Activated T-cell treated with anti-CD3 and anti-CD28 coated beads, Interleukin-2, amount 50 U/mL, for 24 hours (primary cell): Measurements from ENCODE around the gene BMP6.

Experiments used
- DNase-seq: peaks from one replicate; pipeline ENCODE4 v3.0.0-alpha.2; 2020
- H3K27ac Mint-ChIP-seq: 2 replicates; pipeline ENCODE4 v1.8.0; 2020; ENCODE audit warnings: mild to moderate bottlenecking, mixed read lengths
- H3K27me3 Mint-ChIP-seq: 2 replicates; pipeline ENCODE4 v1.8.0; 2020; ENCODE audit warnings: mixed read lengths
- H3K36me3 Mint-ChIP-seq: 2 replicates; pipeline ENCODE4 v1.8.0; 2020; ENCODE audit warnings: low read depth, mixed read lengths
- H3K4me1 Mint-ChIP-seq: 2 replicates; pipeline ENCODE4 v1.8.0; 2020; ENCODE audit warnings: low read depth, mixed read lengths
- H3K4me3 Mint-ChIP-seq: 2 replicates; pipeline ENCODE4 v1.8.0; 2020; ENCODE audit warnings: mild to moderate bottlenecking, moderate library complexity, mixed read lengths
- H3K9me3 Mint-ChIP-seq: 2 replicates; pipeline ENCODE4 v1.8.0; 2020; ENCODE audit warnings: mixed read lengths

Gene BMP6

DNA sequence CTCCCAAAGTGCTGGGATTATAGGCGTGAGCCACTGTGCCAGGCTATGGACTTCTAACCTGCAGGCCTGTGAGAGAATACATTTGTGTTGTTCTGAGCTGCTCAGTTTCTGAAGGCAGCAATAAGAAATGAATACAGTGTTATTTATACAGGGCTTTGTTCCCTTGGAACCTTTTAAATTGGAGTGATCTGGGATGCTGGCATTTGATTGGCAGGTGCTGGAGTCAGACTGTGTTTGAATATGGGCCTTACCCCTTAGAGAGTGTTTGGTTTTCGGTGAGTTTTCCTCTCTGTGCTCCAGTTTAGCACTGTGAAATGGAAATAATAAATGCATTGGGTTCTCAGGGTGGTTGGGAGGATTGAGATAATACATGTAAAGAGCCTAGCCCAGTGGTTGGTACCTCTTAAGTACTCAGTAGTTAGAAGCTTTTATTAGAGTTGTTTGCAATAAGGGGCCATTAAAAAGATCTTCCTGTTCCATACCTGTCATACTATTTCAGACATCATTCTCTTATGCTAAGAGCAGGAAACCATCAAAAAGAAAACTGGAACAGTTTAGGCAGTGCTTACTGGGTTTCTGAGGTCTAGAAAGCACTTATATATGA, 22.1 kb downstream of the BMP6 start:
- no peak for DNase-seq
- Mint-ChIP-seq H3K9me3 (no peaks in the 10 kb centered on the region), H3K27me3 (peaks cover 22% of the 10 kb centered on the region), H3K27ac (no peak overlapping the region), H3K4me1 (no peaks in the 10 kb centered on the region), H3K36me3 (no peaks in the 10 kb centered on the region), H3K4me3 (no peak overlapping the region)

DNA sequence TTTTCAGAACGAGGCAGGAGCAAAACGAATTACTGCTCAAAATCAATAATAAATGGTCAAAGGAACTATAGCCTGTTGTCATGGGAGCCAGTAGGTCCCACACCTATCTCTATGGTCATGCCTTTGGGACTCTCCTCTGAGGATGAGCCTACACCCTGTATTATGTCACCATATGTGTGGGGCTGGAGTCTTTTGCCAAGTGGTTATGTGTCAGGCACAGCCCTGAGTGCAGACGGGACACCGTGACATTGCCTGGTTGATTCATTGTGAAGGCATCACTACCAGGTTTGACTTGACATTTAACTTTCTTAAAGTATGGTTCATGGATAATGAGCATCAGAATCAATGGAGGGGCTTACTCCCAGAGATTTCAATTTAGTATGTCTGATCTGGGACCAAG, 23.6 kb downstream of the BMP6 start:
- Mint-ChIP-seq H3K9me3 (no peaks in the 10 kb centered on the region), H3K4me3 (no peak overlapping the region), H3K27ac (no peak overlapping the region), H3K36me3 (no peaks in the 10 kb centered on the region), H3K4me1 (no peaks in the 10 kb centered on the region), H3K27me3 (peaks cover 25% of the 10 kb centered on the region)
- no peak for DNase-seq

DNA sequence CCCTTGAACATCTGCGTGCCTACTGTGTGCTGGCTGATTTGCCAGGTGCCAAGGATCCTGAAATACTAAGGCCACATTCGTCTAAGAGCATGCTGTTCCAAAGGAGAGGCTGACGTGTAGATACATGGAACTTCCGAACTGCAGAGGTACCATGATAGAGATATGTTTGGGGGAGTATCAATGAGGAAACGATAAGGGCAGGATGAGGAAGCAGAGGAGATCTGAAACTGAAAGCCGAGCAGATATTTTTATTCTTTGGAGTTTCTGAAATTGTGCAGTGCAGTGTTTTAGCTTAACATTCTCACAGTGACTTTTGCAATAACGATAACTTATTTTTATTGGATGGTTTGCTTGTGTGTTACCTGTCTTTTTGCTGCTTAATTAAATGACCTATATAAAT, 24.3 kb downstream of the BMP6 start:
- no peak for DNase-seq
- H3K27me3 Mint-ChIP-seq, result peaks cover 24% of the 10 kb centered on the region
- H3K4me3 Mint-ChIP-seq, result no peak overlapping the region
- H3K27ac Mint-ChIP-seq, result no peak overlapping the region
- H3K4me1 Mint-ChIP-seq, result no peaks in the 10 kb centered on the region
- no peaks in the 10 kb centered on the region for H3K9me3 Mint-ChIP-seq
- no peaks in the 10 kb centered on the region for H3K36me3 Mint-ChIP-seq

DNA sequence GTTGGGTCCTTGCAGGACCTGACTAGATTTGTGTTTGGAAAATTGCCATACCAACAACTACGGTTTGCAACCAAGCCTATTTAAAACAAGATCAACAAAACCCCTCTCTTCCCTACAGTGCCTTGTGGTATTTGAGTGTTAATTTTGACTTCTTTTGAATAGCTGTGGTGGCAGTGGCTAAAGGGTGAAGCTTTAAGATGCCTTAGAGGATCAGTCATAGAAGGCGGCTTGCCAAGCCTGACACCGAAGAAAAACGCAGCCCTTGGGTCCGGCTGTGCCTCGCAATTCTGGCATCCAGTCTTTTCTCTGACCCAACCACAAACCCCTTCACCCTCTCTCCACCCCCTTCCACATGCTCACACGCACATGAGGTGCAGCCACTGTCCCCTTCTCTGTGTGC, 32.6 kb downstream of the BMP6 start:
- Mint-ChIP-seq H3K27me3 (peaks cover 49% of the 10 kb centered on the region), H3K27ac (no peak overlapping the region), H3K4me1 (no peaks in the 10 kb centered on the region), H3K4me3 (no peak overlapping the region), H3K36me3 (no peaks in the 10 kb centered on the region), H3K9me3 (no peaks in the 10 kb centered on the region)
- DNase-seq, result no peak

DNA sequence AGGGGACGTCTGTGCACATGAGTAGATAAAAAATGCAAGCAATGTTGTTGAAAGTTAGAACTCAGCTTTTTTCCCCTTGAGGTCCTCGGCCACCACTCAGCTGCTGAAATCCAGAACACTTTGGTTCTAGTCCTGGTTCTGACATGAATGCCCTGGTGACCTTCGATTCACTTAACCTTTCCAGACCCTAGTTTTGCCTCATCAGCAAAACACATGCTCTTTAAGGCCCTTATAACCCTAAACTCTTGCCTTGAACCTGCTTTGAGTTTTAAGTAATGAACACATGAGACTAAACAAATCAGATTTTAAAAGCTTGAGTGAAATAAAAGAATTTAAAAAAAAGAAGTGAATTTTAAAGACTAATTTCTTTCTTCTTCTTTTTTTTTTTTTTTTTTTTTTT, 33.4 kb downstream of the BMP6 start:
- H3K4me1 Mint-ChIP-seq, result no peaks in the 10 kb centered on the region
- no peak for DNase-seq
- no peak overlapping the region for H3K27ac Mint-ChIP-seq
- H3K27me3 Mint-ChIP-seq, result peaks cover 47% of the 10 kb centered on the region
- H3K36me3 Mint-ChIP-seq, result no peaks in the 10 kb centered on the region
- no peak overlapping the region for H3K4me3 Mint-ChIP-seq
- H3K9me3 Mint-ChIP-seq, result no peaks in the 10 kb centered on the region

DNA sequence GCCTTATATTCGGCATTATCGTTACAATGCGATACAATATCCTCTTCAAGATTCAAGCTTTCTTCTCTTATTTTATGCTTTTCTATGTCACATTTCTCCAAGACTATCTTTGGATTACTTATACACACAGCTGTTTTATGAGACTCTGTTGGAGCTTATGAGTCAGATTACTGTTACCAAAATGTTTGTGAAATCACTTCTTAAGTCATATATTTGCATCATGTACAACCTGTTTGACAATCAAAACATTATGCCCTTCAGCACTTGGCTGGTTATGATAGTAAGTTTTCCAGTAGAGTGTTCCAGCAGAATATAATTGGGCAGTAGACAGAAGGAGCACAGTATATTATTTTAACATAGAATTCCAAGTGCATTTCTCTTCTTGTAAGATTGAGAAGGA, 35.2 kb downstream of the BMP6 start:
- H3K9me3 Mint-ChIP-seq, result no peaks in the 10 kb centered on the region
- peaks cover 47% of the 10 kb centered on the region for H3K27me3 Mint-ChIP-seq
- no peaks in the 10 kb centered on the region for H3K4me1 Mint-ChIP-seq
- H3K27ac Mint-ChIP-seq, result no peak overlapping the region
- no peaks in the 10 kb centered on the region for H3K36me3 Mint-ChIP-seq
- no peak for DNase-seq
- H3K4me3 Mint-ChIP-seq, result no peak overlapping the region

DNA sequence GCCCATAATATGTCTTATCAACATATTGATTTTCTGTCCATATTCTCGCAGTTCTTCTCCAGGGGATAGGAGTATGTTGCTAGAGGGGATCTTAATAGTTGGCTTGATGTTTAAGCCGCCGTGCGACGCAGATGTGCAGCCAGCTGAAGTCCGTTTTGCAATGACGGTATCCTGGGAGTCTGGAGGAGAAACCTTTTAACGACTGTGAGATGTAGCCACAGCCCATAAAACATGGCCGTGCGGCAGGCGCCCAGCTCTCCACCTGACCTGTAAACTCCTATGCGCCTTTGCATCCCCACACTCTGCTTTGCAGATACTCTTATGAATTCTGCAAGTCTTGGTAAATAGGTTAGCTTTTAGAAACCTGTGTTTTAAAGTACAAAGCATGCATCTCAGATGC, 36.9 kb downstream of the BMP6 start:
- H3K27me3 Mint-ChIP-seq, result peaks cover 33% of the 10 kb centered on the region
- H3K4me3 Mint-ChIP-seq, result no peak overlapping the region
- H3K36me3 Mint-ChIP-seq, result no peaks in the 10 kb centered on the region
- no peaks in the 10 kb centered on the region for H3K4me1 Mint-ChIP-seq
- H3K9me3 Mint-ChIP-seq, result no peaks in the 10 kb centered on the region
- no peak for DNase-seq
- H3K27ac Mint-ChIP-seq, result no peak overlapping the region

DNA sequence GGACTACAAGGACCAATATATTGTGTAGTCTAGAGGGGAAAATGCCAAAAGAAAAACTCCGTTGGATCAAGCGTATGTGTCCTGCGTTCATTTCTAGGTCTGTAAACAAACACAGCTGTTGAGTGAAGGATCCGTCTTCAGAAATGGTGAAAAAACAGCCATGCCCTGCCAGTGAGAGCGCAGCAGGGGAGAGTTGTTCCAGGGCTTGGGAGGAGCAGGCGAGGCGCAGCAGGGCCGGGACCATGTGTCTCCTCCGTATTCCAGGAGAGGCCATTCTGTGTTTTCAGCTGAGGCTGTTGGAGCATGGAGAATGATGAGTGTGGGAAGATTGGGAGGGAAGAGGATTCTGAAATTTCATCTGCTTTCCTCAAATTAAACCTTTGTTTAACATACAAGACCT, 38.0 kb downstream of the BMP6 start:
- Mint-ChIP-seq H3K27ac (no peak overlapping the region), H3K4me3 (no peak overlapping the region), H3K9me3 (no peaks in the 10 kb centered on the region), H3K4me1 (no peaks in the 10 kb centered on the region), H3K27me3 (peaks cover 30% of the 10 kb centered on the region), H3K36me3 (no peaks in the 10 kb centered on the region)
- DNase-seq, result no peak

DNA sequence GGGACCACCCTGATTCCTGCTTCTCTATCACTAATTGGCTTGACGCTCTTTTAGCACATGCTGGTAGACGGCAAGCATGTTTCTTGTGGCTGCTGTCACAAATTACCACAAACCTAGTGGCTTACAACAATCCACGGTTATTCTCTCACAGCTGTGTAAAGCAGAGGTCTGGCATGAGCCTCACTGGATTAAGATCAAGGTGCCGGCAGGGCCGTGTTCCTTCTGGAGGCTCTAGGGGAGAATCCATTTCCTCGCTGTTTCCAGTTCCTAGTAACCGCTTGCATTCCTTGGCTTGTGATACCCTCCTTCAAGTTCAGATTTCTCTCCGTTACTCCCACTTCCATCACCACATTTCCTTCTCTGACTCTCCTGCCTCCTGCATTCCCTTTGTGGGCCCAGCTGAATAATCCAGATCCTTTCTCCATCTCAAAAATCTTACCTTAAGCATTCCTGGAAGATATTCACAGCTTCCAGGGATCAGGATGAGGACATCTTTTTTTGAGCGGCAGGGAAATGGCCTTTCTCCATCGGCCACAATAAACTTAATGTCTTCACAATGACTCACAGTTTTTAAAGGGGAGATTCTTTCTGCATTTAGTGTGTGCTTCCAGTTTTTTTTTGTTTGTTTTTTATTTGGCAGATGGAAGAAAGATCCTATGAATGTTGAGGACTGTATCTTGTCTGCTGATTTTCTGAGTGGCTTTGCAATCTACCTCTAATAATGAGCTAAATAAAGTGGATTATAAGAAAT, 39.9 kb downstream of the BMP6 start:
- Mint-ChIP-seq H3K9me3 (no peaks in the 10 kb centered on the region), H3K36me3 (no peaks in the 10 kb centered on the region), H3K27me3 (peaks cover 24% of the 10 kb centered on the region), H3K4me3 (no peak overlapping the region), H3K4me1 (no peaks in the 10 kb centered on the region), H3K27ac (no peak overlapping the region)
- DNase-seq, result no peak

DNA sequence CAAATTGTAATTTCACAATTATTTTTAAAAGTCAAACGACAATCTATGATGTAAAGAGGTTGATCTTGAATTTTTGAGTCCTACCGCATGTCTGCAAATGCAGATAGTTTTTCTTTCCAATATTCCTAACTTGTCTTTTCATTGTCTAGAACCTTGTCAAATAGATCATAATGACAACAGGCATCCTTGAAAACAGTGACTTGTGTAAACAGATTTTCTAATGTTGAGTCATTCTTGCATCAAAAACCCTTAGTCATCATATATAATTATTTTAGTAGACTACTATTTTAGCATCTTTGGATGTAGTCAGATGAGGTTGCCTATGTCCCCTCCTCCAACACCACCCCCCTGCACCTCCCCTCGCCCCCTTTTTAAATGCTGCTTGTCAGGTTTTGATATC, 43.8 kb downstream of the BMP6 start:
- H3K36me3 Mint-ChIP-seq, result no peaks in the 10 kb centered on the region
- no peak overlapping the region for H3K4me3 Mint-ChIP-seq
- H3K27me3 Mint-ChIP-seq, result peaks cover 30% of the 10 kb centered on the region
- no peak for DNase-seq
- H3K27ac Mint-ChIP-seq, result no peak overlapping the region
- no peaks in the 10 kb centered on the region for H3K4me1 Mint-ChIP-seq
- H3K9me3 Mint-ChIP-seq, result no peaks in the 10 kb centered on the region

DNA sequence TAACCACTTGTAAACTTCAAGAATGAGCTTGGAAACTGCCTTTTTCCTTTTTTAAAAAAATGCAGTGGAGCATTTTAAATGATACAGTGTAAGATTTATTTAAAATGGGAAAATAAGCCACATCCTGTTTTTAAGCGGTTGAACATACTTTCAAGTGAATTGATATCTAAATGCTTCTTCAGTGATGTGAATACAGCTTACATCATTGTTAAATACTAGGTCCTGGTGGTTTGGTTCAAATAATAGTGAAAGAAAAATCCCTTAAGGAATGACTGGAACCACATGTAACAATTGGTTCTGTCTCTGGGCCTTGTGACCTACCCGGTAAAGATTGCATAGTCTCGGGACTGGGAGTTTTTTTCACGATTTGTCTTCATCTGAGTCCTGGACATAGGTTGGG, 44.2 kb downstream of the BMP6 start:
- Mint-ChIP-seq H3K36me3 (no peaks in the 10 kb centered on the region), H3K4me3 (no peak overlapping the region), H3K27me3 (peaks cover 28% of the 10 kb centered on the region), H3K27ac (no peak overlapping the region), H3K9me3 (no peaks in the 10 kb centered on the region), H3K4me1 (no peaks in the 10 kb centered on the region)
- DNase-seq, result no peak

DNA sequence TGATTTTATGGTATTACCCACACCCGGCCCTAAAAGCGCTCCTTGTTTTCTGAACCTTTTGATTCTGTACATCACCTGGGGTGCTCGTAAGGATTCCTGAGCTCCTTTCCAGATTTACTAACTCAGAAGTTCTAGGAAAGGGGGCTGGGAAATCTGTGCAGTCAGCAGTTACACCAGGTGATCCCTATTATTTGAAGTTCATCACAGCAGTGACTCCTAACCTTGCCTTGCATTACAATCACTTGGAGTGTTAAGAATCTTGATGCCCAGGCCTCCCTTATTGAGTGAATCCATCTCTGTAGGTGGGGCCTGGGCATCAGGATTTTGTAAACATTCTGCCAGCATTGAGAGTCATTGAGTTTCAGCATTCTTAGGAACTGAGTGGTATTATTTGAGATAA, 44.7 kb downstream of the BMP6 start:
- Mint-ChIP-seq H3K4me1 (no peaks in the 10 kb centered on the region), H3K4me3 (no peak overlapping the region), H3K27me3 (peaks cover 32% of the 10 kb centered on the region), H3K9me3 (no peaks in the 10 kb centered on the region), H3K36me3 (no peaks in the 10 kb centered on the region), H3K27ac (no peak overlapping the region)
- no peak for DNase-seq

DNA sequence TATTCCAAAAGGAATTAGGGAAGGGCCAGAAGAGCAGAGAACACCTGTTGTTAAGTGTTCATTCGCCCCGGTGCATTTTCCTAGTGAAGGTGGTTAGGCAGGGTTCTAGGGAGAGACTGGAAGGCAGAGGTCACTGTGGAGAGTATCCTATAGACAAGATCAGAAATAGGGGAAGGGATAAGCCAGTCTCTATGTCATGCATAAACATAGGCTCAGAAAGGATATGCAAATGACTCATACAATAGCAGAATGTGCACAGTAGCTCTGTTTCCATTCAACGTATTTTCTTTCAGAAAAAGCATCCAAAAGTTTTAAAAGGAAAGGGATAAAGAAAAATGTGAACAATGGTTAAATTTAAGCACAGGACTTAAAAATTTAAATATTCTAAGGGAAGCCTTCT, 47.4 kb downstream of the BMP6 start:
- Mint-ChIP-seq H3K4me3 (no peak overlapping the region), H3K27me3 (peaks cover 44% of the 10 kb centered on the region), H3K36me3 (no peaks in the 10 kb centered on the region), H3K9me3 (no peaks in the 10 kb centered on the region), H3K27ac (no peak overlapping the region), H3K4me1 (no peaks in the 10 kb centered on the region)
- DNase-seq, result no peak

DNA sequence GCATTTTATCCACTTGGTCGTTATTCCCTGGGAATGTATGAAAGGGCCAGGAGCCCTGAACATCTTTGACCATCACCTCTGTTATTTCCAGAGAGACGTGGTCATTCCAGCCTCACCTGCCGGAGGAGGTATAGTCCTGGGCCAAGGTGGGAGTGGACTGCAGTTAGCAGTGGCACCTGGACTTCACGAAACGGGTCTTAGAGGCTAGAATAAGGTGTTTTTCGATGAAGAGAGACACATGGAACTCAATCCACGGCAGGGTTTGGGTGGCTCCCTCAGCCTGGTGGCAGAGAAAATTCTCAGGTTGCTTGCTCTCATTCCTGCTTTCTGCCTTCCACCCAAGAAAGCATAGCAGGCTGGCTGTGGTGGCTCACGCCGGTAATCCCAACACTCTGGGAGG, 48.0 kb downstream of the BMP6 start:
- Mint-ChIP-seq H3K9me3 (no peaks in the 10 kb centered on the region), H3K27me3 (peaks cover 44% of the 10 kb centered on the region), H3K27ac (no peak overlapping the region), H3K36me3 (no peaks in the 10 kb centered on the region), H3K4me1 (no peaks in the 10 kb centered on the region), H3K4me3 (no peak overlapping the region)
- no peak for DNase-seq

DNA sequence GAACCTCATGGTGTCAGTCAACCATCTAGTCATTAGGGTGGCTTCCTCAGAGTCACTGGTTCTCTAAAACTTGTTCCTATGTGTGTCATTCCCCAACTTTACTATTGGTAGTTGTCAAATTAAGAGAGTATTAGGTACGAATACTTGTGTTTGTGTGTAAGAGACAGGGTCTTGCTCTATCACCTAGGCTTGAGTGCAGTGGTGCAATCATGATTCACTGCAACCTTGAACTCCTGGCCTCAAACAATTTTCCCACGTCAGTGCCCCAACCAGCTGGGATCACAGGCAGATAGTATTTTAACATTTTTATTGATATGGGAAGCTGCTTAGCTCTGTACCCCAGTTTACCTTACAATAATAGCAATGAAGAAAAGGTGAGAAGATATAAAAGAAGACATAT, 50.6 kb downstream of the BMP6 start:
- Mint-ChIP-seq H3K36me3 (no peaks in the 10 kb centered on the region), H3K9me3 (no peaks in the 10 kb centered on the region), H3K27ac (no peak overlapping the region), H3K4me3 (no peak overlapping the region), H3K27me3 (peaks cover 46% of the 10 kb centered on the region), H3K4me1 (no peaks in the 10 kb centered on the region)
- no peak for DNase-seq

DNA sequence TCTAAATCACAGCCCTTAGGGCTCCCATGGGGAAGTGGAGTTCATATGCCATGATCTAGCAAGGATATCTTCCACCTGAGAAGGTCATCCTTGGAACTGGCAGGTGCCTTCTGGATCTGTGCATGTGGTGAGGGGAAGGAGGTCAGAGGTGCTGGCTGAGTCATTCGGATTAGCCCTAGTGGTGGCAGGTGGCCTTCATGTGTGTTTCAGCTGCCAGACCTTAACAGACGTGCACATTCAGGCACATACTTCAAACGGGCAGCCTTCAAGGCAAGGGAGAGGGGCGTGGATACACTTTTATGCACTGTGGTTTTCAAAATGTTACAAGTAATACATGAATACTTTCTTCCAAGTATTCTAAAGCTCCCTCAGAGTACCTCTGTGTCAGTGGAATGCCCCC, 51.2 kb downstream of the BMP6 start:
- Mint-ChIP-seq H3K27me3 (peaks cover 51% of the 10 kb centered on the region), H3K4me3 (no peak overlapping the region), H3K27ac (no peak overlapping the region), H3K4me1 (no peaks in the 10 kb centered on the region), H3K9me3 (no peaks in the 10 kb centered on the region), H3K36me3 (no peaks in the 10 kb centered on the region)
- DNase-seq, result no peak
